GM19397 (cell line): ENCODE data around the gene TMEM87B.
"Not testable (repeated sequence)": the region's sequence is repeated elsewhere in the genome, so short reads cannot be mapped to it uniquely, and the experiment has no call there.

ENCODE experiments used
- ATAC-seq: cut with Tn5 transposase; IDR thresholded peaks from one replicate; pipeline ENCODE4 v1.9.1; 2021; ENCODE audit warnings: mild to moderate bottlenecking, moderate library complexity; ENCODE audit not compliant: unreplicated experiment

The TMEM87B gene

DNA sequence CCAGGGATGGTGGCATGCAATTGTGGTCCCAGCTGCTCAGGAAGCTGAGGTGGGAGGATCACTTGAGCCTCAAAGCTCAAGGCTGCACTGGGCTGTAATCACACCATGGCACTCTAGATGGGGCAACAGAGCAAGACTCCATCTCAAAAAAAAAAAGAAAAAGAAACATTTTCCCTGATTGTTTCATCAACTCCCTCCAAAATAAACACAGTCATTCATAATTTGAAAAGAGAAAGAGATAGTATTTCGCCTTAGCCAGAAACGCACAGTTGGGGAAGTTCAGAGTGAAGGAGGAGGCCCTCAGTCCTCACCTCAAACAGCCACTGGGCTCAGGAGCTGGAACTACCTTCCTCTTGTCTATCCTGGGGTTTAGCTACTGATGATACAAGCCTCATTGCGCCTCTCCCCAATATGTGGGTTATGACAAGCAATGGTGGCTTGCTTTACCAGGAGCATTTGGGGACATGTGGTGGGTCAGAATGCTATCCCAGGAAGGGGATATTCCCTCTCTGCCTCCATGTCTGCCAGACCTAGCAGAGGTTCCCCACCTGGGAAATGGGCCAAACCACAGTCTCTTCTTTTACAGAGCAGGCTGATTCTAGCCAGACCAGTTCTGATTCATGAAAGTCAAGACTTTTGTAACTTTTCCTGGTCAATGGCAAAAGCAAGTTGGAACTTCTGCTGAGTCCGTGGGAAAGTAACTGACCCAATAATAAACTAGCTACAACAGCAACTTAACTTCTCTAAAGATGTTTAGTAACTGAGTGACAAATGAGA lies 22.2 kb upstream of the TMEM87B start:
- no peak for ATAC-seq

DNA sequence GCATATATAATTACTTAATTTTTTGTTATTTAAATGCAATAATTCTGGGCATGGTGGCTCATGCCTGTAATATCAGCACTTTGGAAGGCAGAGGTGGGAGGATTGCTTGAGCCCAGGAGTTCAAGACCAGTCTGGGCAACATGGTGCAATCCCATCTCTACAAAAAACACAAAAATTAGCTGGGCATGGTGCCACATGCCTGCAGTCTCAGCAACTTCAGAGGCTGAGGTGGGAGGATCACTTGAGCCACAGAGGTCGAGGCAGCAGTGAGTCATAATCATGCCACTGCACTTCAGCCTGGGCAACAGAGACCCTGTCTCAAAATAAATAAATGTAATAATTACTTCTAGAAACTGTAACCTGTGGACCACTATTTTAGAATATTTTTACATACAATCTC lies 21.5 kb upstream of the TMEM87B start:
- no peak for ATAC-seq

DNA sequence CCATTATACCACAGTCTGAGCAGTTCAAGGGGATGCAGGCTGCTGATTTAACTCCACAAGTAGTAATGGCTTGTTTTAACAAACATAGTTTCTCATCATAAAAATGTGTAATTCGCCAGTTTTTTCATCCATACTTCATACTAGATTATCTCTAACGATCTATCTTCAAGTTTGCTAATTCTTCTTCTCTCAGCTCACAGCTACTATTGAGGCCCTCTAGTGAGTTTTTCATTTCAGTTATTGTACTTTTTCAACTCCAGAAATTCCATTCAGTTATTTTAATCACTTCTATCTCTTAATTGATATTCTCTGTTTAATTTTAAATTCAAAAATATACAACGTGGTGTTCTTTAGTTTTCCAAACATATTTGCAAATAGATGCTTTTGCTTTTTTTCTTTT lies 20.1 kb upstream of the TMEM87B start:
- no peak for ATAC-seq

DNA sequence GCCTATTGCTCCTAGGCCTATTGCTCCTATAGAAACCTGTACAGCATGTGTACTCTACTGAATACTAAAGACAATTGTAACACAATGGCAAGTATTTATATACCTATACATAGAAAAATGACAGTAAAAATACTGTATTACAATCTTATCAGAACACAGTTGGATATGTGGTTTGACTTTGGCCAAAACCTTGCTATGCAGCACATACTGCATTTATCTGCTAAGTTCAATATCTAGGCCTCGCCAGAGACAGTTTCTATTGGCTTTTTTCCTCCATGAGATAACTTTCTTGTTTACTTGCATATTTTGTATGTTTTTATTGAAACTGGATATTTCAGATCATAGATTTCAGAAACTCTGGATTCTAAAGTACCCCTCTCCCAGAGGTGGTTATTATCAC lies 19.3 kb upstream of the TMEM87B start:
- no peak for ATAC-seq

DNA sequence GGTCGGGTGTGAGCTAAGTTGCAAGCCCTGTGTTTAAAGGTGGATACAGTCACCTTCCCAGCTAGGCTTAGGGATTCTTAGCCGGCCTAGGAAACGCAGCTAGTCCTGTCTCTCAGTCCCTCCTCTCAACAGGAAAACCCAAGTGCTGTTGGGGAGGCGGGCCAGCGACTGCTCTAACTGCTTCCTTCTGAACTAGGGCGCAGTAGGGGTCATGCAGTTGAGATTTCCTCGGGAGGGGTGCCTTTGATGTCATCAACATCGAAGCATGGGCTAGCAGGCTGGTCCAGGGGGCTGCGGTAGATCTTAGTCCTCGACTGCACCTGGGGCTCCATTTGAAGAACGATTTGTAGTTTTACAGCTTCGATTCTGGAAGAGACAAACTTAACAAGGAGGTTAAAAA lies 15.5 kb upstream of the TMEM87B start:
- ATAC-seq = not testable (repeated sequence)

DNA sequence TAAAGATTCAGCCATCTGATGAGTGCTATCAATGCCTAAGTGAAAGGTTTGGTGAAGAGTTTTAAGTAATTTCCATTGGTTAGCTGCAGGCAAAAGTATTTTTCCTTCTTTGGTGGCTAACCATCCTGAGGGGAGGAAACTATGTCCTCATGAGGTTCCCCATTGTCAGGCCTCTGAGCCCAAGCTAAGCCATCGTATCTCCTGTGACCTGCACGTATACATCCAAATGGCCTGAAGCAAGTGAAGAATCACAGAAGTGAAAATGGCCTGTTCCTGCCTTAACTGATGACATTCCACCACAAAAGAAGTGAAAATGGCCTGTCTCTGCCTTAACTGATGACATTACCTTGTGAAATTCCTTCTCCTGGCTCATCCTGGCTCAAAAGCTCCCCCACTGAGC lies 15.0 kb upstream of the TMEM87B start:
- ATAC-seq = not testable (repeated sequence)

DNA sequence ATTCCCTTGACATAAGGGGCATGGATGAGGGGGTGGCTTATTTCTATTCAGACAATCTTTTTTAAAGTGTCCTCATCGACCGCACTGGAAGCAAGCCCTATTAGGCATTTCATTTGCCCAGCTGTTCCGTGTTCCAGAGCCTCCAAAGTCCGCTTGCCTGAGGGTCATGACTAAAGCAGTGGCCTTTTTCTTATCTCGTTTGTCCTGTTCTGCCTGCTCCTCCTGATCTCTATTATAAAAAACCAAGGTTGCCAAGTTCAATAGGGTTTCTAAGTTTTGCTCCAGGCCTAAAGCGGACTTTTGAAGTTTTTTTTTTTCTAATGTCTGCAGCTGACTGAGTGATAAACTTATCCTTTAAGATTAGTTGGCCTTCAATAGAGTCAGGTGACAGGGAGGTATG lies 13.6 kb upstream of the TMEM87B start:
- not testable (repeated sequence) for ATAC-seq

DNA sequence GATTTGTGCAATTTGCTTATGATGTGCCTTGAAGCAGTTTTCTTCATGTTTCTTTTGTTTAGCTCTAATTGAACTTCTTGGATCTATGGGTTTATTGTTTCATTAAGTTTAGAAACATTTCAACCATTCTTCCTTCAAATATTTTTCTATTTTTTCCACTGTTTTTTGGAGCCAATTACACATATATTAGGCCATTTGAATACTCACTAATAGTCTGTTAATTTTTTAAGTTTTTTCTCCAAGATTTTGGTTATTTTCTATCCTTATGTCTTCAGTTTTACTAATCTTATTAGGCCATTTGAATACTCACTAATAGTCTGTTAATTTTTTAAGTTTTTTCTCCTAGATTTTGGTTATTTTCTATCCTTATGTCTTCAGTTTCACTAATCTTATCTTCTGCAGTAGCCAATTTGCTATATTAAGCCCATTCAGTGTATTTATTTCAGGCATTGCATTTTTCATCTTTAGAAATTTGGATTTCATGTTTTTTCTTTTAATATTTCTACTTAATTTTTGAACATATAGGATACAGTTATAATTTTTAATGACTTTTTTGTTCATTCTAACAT lies 9.5 kb upstream of the TMEM87B start:
- ATAC-seq = no peak

DNA sequence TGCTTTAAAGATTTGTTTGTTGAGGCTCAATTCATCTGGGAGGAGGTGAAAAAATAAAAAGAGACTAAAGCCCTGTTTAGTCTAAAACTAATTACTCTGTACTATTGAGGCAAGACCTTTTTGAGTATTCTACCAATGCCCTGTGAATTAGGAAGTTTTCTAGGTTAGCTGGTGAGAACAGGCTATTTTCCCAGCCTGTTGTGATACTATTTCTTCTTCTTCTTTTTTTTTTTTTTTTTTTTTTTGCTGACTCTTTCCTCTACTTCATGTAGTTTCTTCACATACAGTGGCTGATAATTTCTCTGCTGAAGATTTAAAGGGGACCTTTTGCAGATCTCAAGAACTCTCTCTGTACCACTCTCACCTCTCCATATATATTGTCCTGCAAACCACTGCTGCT lies 8.8 kb upstream of the TMEM87B start:
- ATAC-seq = no peak

DNA sequence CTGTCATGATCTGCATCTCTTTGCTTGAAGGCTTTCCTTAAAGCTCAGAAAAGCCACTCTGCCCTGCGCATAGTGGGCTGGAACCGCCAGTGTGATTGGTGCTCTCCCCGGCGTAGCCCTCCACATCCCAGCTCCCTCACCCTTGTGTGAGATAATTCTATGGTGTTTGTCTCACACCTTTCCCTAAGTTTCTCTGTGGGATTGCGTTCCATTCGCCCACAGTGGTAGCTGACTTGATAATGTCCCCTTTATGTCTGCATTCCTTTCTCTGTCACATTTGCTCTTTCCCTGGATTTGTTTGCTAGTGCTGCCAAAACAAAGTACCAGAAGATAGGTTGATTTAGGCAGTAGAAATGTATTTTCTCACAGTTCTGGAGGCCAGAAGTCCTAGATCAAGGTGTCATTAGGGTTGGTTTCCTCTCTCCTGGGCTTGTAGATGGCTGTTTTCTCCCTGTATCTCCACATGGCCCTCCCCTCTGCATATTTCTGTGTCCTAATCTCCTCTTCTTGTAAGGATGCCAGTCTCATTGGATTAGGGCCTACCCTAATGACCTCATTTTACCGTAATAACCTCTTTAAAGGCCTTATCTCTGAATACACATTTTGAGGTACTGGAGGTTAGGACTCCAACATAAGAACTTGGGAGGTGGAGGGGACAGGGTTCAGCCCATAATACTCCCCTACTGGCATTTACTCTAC lies 7.4 kb upstream of the TMEM87B start:
- ATAC-seq = no peak

DNA sequence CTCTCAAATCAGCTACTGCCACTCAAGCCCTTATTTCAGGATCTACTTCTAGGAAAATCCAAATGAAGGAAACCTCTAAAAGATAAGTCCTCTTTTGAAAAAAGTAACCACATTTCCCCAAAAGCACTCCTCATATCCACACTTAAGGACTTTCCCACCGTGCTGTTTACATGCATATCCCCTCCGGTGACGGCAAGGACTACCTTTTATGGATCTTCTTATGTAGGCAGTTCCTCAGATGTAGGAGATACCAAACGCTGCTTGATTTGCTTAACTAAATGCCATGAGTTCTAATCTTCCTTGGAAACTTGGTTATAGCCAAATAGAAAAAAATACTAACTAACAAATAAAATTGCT lies 6.9 kb upstream of the TMEM87B start:
- no peak for ATAC-seq

DNA sequence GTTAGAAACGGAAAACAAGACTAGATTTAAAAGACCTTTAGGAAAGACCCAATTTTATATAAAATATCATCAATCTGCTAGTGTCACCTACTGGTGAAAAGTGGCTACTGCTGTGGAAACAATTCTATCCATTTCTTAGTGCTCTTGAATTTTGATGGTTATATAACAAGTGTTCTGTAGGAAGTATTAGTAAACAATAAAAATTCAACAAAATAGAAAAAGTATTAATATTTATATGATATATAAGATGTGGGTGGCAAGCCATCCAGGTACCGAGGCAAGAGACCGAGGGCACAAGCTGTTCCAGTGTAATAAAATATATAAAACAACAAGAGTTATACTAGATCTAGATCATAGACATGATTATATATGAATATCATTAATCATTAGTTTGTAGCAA lies 6.2 kb upstream of the TMEM87B start:
- no peak for ATAC-seq

DNA sequence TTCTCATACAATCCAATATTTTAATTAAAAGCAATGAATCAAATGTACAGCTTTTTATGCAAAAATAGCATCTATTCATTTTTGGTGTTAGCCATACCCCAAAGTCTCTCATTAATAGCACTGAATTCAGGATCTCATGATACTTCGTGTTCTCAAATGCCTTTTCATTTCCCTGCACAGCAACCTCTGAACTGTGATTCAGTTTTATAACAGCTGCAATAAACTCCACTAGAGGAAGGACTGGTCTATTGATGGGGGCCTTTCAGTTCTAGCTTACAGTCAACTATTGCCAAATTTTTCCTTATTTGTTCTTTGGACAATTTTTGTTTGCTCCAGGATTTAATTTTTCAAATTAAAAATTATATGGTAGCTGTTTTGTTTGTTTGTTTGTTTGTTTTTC lies 4.8 kb upstream of the TMEM87B start:
- ATAC-seq = no peak

DNA sequence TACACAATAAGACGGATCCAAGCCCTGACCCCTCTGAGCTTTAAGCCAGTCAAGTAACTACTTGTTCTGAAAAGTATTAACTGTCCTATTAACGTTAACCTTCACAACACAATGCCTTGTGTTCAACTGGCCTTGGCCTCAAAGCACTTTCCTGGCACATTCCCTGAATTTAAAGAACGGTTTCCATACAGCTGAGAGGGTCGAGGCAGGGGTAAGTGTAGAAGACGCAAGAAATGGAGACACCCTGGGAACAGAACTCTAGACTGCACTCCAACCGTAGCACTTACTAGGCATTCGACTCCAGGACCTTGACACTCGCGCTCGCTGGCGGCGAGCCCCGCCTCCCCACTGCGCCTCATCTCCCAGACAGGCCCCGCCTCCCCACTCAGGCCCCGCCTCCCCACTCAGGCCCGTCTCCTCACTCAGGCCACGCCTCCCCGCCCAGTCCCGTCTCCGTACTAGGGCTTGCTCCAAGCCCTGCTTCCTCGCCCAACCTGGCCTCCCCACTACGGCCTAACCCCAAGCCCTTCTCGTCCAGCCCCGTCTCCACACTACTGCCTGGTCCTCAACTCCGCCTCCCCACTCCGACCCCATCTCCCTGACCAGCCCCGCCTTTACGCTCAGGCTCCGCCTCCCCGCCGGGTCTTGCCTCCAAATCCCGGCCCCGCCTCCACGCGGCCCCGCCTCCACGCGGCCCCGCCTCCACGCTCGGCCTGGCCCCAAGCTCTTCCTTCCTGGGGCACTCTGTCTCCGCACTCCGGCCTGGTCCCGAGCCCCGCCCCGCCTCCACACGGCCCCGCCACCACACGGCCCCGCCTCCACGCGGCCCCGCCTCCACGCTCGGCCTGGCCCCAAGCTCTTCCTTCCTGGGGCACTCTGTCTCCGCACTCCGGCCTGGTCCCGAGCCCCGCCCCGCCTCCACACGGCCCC lies 887 bp upstream of the TMEM87B start:
- ATAC-seq = peak; percentile 63

DNA sequence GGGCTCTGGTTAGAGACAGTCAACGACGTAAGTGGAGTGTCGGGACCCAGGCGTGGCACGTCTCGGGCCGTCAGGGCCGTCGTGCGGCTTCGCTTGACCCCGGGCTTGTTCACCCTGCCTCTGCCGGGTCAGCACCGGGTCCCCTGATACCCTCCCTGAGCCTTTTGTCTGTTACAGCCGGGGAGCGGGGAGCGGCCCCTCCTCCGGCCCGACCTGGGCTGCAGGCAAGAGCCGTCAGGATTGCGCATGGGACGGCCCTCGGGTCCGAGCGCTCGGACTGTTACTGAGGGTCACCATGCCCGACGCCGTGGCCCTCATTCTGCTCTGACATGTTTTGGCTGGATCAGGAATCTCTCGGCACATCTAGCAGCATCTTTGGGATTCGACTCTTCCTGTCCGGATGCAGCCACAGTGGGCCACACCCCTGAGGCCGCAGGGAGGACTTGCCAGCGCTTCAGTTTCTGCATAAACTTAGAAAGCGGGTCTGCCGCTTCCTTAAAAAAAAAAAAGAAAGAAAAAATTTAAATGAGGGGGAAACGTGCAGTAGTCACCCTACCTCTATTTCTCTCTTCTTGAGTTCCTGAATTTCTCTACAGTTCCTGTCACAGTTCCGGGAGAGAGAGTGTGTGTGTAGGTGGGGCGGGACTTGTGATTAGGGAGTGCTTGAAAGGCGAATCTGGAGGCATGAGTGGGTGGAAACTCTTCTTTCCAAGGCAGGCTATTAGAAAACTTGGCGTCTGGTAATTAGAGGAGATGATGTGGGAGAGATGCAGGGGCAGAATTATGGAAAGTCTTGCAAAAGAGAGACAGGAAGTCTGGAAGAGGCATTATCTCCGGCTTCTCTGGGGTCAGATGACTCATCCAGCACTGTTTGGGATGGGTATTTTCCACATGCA lies 909 bp downstream of the TMEM87B start:
- no peak for ATAC-seq

DNA sequence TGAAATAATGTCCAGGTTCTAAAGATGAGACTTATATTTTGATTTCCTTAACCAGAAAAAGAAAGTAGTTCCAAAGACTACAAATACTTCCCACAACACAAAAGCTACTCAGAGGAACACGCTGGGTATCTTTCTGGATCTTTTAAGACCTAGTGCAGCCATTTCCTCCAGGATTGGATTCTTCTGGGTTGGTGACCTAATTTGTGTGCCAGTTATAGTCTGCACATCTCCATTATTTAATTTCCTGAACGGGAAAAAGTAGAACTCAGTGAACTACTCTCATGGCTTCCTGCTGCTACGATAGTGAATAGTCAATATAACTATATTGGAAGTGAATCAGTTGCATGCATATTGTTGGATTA lies 1.5 kb downstream of the TMEM87B start:
- no peak for ATAC-seq

DNA sequence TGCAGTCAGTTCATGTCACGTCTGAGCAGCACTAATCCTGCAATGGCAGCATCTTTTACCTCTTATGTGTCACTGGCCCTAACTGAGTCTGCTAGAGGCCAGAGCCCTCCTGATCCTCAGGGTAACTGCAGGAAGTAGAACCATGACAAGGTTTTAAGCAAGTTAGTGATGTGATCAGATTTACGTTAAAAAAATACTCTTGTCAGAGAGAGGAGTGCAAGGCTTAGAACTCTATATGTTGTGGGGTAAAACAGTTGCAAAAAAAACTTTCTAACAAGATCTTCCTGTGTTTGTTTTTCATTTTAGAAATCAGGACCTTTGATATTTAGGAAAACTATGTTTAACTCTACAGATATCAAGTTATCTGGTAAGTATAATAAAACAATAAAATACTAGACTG lies 4.6 kb downstream of the TMEM87B start:
- no peak for ATAC-seq

DNA sequence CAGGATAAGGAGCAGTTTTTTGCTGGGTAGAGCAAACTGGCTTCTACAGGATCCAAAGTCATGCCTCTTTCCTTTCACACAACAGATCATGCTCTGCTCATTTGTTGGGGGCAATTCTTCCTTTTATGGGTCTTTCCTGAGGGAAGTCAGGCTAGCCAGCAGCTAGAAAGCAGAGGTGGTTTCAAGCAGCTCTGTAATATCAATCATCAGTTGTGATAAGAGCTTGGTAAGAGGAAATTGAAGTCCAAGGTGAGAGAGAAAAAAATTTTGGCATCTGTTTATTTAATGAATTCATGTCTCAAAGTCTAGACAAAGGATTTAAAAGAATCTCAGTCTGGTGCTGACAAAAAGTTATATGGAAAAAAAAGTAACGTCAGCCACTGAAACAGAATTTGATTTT lies 6.2 kb downstream of the TMEM87B start:
- ATAC-seq = no peak

DNA sequence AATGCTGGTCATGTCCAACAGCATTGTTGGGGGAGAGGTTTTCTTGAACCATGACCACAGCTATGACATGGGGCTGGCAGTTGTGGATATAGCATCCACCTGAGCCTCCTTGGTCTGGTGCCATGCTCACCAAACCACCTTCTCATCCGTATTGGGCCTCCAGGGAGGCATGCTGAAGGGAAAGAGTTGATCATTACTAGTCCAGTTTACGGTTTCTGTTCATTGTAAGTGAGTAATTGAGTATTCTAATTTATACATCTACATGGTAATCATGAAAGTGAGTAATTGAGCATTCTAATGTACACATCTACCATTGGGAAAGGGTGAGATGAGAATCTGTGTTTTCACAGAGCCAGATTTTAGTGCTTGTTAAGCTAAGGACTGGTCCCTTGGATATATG lies 6.8 kb downstream of the TMEM87B start:
- ATAC-seq = no peak

DNA sequence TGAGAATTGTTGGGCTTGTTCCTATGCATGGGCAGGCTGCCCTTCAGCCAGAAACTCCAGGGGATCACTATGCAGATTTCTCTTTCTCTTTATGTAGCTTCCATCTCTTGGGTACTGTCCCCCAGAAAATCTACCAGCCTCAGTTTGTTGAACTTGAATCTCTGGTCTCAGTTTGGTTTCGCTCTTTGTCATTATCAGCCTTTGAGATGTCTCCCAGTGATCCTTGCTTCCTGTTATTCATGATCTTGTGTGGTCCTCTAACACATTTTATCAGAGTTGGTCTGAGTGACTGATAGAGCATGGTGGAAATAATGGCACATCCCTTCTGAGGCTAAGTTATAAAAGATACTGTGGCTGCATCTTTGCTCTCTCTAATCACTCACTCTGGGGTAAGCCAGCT lies 7.8 kb downstream of the TMEM87B start:
- ATAC-seq = no peak
